ENCODE measurements around the gene KCNQ1OT1.

KCNQ1OT1 gene

DNA sequence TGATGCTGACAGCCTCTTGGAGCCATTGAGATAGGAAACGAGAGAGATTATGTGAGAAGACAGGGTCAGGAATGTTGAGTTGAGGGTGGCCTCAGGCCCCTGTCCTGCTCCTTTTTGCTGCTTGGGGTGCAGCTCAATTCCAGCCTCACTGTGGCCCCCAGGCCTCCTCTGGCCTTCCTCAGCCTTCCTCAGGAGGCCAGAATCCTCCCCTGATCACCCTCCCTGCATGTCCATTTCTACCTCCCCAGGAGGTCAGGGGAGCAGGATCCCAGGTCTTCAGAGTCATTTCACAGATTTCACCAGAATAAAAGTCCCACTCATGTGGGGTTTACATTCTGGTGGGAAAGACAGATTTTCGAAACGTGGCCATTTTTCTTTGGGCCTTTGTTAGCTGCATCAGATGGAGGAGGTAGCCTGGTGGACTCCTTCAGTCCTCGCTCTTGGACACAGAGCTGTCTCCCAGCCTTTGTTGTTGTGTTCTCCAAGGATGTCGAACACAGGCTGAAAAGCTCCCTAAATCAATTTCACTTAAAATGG is 2.2 kb upstream of the KCNQ1OT1 start:
- no peak for DNase-seq (ENCODE audit: low read depth)

DNA sequence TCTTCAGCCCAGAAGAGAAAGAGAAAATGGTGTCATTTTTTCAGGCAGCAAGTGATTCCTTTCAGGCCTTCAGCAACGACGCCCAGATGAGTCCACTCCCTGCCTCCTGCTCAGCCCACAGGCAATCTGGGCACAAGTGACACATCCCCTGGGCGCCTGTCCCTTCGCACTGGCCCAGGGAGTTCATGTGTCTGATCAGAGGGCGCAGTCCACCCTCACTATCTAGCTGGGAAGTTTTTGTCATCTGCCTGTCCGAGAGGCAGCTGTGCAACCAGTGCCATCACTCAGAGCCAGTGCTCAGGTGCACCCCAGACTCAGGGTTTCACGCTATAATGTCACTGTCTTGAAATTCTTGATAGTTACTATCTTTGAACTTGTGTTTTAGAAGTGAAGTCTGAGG is 1.4 kb upstream of the KCNQ1OT1 start:
- DNase-seq (ENCODE audit: low read depth): no peak

DNA sequence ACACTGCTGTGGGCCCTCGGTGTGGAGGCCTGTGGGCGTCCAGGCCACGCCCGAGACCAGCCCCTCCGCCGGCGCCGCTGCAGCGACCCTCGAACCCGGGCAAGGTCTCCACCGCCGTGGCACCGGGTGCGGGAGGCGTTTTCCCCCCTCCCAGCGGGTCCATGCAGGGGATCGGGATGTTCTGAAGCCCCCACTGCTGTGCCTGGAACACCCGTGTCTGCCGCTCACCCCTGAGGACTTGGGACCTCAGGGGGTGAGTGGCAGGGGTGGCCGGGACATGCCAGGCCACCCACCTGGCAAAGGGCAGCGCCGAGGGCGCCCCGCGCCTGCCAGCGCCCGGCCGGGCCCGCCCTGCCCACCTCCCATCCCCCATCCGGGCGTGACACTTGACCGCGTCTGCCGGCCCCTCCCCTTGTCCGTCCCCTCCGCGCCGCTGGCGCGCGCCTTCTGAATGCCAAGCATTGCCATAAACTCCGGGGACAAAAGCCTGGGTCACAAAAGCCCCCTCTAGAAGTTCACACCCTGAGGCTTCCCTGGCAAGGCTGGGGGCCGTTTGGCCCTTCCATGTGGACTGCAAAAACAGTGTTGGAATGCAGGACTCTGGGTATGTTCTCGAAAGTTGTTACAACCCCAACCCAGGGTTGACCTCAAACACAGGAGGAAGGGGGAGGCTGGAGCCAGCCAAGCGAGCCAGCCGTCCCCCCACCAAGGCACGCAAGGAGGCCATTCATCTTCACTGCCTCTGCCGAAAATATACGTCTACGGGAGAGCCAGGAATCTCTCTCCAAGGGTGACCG is 819 bp upstream of the KCNQ1OT1 start:
- no peak for DNase-seq (ENCODE audit: low read depth)

DNA sequence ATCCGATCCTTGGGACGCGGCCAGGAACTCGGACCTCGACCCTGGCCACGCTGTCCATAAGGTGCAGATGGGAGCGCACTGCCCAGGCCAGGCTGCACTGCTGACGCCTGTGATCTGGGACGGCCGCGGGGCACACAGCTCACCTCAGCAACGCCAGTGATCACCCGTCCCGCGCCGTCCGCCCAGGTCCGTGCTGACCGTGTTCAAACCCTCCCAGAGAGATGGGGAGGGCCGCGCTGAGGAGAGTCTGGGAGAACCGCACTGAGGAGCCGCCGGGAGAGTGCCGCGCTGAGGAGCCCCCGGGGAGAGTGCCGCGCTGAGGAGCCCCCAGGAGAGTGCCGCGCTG is 636 bp downstream of the KCNQ1OT1 start:
- no peak for DNase-seq (ENCODE audit: low read depth)

DNA sequence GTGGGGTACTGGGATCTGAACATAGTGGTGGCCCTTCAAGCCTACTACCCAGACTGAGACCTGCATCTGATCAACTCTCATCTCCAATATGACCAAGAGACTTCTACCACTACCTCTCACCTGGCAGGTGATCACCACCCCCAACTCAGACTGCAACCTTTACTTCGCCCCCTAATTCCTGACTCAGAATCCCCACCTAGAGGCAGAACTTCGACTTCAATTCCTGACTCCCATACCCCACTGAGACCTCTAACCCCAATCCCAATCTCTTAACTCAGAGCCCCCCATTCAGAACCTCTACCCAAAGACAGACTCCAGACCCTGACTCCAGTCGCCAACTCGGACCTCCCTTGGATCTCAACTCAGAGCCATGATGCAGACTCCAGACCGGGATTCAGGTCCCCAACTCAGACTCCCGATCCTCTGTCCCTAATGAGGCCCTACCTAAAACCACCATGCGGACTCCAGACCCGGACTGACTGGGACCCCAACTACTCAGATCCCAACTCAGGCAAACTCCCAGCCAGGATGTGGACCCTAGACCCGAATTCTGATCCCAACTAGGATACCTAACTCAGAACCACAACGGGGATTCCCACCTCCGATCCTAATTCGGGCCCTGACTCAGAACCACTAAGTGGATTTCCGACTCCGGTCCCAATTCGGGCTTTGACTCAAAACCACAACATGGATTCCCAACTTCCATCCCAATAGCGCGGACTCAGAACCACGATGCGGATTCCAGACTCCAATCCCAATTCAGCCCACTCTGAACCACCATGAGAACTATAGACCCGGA is 1.2 kb downstream of the KCNQ1OT1 start:
- DNase-seq (ENCODE audit: low read depth): no peak

DNA sequence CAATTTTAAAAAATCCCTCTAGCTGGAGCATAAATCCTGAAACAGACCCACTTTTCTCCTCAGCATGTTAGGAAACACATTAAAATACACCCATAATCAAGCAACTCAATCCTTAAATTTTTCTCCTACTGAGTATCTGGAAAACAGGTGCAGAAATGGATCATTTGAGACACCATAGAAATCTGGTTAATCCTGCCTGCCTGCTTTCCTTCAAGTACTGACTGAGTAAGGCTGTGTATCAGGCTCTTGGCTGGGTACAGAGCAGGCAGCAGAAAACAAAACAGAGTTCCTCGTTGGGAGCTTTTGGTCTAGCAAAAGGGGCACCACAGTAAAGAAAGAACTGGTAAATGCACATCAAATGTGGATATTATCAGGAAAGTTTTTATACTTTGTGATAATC is 1.9 kb downstream of the KCNQ1OT1 start:
- no peak for DNase-seq (ENCODE audit: low read depth)

DNA sequence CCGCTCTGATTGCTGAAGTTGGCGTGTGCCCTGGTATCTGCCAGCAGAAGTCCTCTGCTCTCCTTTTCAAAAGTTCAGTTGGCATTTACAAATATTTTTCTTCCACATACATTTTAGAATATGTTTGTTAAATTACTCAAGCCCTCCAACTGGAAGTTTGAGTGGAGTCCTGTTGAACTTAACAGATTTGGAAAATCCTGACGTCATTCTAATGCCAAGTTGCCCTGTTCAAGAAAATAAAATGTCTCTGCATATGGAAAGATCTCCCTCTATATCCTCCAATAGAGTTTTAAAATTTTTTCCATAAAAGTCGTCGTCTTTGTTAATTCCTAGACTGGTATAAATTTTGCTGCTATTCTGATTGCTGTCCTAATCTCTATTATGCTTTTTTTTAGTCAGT is 3.3 kb downstream of the KCNQ1OT1 start:
- DNase-seq (ENCODE audit: low read depth): no peak

DNA sequence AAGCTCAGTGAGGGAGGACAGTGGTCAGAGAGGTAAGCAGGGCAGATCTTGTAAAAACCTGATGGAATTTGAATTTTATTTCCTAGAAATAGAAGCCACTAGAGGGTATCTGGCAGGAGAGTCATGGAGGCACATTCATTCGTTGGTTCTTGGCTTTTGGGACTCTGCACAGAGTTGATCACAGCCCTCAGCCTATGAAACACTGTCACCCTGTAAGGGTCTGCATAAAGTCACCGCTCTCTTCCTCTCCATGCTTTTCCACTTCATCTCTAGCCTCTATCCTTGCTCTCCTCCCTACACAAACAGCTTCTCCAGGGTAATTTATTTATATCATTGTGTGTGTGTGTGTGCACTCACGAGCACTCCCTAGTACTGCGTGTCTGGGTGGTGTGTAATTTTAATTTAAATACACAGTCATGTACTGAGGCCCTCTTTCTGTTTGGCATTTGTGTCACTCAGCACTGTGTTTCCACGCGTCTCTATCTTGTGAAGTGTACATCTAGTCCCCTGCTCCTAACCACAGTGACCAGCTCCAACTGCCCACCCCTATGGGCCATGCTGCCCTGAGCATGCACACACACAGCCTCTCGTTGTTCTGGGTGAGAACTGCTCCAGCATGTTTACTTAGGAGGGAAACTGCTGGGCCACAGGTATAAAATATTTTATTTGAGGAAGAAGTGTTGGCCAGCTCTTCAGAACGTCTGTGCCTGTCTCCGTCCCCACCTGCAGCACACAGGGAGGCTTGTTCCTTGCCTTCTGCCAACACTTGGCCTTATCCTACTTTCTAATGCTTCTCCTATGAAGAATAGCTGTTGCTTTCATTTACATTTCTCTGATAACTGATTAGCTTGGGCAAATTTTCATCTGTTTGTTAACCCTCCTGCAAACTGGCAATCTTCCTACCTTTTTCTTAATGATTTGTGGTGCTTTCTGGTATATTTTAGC is 4.5 kb downstream of the KCNQ1OT1 start:
- DNase-seq (ENCODE audit: low read depth): no peak

DNA sequence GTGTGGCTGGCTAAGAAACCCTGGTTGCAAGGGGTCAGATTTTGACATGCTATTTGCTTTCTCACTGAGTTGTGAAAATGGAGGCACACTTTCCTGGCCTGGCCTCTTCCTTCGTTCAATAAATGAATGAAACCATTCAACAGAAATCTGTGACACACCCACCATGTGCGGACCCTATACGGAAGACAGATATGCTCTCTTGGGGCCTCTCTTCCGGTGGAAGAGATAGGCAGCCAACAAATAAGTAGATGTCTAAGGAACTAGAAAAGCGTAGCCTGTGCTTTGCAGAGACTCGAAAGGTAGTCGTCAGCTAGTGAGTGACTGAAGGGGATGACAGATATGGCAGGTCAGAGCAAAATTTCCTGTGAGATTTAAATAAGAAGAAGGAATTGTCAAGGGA is 5.3 kb downstream of the KCNQ1OT1 start:
- no peak for DNase-seq (ENCODE audit: low read depth)

DNA sequence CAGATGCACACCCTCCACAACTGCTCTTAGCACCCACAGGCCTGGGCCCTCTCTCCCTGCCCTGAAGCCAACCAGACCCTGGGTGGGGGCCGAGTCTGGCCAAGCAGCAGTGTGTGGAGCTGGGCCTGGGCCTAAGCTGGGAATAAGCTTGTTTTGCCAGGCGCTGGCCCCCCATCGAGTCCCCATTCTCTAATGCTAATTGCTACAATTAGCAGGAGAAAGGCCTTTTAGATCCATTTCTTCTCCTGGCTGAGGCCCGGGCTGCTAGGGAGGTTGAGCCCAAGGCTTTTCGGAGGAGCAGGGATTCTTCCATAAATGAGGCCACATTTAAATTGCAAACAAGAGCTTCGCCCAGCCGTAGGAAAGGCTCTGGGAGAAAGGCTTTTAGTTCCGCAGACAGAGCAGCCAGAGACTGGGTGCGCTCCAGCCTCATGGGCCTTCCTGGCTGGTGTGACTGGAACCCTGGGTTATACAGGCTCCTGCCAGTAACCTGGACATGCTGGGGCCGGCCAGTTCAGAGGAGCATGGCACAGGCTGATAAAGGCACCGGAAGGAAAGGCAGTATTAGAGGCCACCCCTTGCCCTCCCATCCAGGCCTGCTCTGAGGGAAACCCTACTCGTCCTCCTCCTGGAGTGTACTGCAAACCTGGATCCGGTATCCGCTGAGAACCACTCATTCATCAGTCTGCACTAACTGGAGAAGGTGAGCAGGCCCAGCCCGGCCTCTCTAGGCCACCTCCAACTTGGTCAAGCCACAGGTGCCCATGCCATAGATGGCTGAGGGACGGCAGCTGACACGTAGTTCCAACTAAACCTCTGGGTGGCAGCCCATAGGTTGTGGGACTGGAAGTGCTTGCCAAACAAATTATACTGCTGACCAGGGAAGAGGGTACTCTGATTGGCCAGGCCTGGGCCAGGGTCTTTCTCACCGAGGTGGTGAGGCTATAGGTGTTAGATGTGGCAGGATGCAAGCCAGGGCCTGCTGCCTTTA is 6.2 kb downstream of the KCNQ1OT1 start:
- DNase-seq (ENCODE audit: low read depth): no peak

DNA sequence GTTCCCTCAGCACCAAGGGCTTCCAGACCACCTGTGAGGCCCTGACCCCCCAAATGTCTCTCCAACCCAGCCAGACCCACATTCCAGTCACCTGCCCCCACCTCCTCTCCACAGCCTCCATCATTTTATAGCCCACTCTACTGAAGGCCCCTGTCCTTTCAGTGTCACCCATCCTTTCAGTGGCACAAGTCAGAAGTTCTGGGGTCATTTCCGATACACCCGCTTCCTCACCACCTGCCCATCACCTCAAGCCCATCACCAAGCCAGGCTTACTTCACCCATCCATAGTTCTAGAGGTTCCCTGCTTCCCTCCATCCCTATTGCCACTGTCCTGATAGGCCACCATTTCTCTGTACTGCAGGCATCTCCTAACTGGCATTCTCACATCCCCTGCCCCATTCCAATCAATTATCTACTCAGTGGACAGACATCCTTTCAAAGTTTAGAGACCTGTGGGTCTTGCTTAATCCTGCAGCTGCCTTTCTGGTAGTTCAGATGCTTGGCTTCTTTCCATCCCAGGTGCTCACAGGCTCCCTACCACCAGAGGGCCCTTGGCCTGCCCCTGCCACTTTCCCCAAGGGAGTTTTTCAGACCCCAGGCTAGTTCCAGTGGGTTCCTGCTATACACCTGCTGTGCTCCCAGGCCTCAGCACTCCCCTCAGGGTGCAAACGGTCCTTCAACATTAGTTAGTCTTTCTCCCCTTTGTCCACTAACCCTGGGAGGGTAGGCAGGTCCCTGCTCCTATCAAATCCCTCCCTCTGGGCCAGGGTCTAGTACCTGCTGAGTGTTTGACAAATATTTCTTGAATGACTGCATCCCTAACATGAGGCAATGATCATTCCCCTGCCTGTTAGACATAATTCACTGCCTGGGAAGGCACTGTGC is 7.6 kb downstream of the KCNQ1OT1 start:
- DNase-seq (ENCODE audit: low read depth): no peak

DNA sequence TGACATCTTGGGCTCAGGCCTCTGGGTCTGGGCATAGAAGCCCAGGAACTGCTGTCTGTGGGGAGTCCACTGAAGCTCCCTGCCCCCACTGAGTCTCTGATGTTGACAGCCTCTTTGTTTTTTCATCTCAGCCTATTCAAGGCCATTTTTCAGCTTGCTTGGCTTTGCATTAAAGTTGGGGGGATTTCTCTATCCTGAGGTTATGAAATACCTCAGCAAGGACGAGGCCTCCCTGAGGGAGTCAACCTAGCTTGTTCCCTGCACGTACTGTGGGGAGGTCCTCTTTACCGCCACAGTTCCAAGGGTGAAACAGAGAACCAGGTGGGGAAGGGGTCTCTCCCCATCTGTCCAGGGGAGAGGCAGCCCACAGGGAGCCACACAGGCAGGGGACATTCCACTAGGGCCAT is 8.4 kb downstream of the KCNQ1OT1 start:
- no peak for DNase-seq (ENCODE audit: low read depth)

DNA sequence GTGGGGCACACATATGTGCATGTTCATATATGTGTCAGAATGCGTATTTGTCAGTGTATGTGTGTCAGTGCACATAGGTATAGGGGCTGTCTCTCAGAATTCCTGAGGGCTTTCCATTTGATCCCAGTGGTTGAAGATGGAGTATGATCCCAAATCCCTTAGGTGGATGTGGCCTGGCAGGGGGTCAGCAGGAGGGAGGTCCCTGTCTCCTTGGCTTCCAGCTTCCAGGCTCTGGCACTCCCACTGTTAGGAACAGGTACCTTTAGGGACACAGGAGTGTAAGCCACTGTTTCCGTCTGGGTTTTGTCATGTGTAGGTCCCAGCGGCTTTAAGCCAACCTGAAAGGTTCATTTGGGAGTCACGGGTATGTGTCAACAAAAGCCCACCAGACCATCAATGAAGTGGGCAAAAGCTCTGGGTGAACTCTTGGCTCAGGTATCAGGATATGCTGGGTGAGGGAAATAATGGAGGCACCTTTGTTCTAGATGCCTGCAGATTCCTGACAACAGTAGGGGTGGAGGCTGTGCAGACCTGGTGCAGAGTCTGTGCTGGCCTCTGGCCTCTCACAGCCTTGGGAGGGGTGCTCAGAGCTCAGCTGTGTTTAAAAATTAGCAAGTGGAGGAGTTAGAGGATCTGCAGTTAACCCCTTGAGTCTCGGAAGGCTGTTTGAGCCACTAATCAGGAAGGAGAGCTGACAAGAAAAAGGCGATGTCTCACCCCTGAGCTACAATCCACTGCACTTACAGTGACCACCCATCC is 9.0 kb downstream of the KCNQ1OT1 start:
- DNase-seq (ENCODE audit: low read depth): no peak

DNA sequence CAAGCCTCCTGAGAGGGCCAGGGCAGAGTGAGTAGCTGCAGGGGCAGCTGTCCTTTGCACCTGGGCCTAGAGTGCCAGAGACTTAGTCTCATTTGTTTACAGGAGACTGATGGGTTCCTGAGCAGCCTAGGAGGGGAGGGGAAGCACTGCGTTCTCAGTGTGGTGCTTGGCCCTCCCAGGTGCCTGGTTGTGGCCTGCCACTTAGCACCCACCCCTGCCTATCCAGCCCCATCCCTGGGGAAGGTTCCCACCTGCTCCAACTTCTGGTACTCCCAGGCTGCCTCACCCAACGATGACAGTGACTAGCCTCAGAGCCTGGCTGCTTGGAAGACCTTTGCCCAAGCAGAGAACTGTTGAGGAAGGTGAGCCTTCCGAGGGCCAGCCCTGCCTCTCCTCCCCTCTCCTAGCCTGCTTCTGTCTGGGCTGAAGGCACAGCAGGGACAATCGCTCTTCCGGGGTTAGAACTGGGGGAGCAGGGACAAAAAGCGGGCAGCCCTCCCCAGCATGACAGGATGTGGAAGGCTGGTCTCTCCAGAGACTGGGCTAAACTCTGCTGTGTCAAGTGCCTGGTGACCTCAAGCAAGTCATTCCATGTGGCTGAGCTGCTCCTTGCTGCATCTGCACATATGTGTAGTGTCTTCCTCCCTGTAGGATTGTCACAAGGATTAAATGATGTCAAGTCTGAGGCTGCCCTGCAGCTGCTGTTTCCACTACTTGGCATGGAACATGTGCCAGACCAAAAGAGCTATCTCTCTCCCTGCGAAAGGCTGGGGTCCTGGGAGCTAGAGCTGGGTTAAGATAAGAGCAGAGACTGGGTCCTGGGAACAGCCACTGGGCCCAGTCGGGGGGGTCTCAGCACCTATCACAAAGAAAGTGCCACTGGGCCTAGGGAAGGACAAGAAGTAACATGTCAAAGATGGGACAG is 9.9 kb downstream of the KCNQ1OT1 start:
- no peak for DNase-seq (ENCODE audit: low read depth)

DNA sequence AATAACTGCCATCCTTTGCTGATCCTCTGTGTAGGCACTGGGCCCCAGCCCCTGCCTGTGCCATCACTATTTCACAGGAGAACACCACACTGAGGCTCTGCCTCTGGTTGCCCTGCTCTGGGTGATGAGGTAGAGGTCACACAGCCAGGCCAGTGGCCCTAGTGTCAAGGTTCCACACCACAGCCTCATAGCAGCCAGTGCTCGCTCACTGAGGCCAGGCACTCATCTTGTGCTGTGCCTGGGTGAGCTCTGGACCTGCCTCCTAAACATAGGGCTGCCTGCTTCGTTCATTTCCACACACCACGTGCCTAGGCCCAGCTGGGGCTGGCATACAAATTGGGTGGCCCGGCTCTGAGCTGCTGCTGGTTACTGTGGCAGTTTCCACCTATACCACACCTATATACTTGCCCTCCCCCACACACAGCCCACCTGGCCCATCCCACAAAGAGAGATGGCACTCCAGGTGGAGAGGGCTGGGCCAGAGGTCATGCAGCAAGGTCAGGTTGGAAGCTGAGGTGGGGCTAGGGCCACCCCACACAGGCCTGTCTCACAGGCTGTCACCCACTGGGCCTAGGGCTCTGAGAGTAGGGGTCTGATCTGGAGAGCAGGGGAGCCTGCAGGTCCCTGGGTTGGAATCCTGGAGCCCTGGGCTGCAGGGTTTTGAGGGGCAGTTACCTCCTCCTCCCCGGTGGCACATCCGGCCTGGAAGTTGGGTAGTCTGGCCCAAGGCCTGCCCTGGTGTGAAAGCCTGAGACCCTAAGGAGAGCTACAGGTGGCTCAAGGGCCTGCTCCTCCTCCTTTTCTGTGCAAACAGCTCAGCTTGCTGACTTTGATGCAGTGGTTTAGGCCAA is 11.2 kb downstream of the KCNQ1OT1 start:
- DNase-seq (ENCODE audit: low read depth): no peak

DNA sequence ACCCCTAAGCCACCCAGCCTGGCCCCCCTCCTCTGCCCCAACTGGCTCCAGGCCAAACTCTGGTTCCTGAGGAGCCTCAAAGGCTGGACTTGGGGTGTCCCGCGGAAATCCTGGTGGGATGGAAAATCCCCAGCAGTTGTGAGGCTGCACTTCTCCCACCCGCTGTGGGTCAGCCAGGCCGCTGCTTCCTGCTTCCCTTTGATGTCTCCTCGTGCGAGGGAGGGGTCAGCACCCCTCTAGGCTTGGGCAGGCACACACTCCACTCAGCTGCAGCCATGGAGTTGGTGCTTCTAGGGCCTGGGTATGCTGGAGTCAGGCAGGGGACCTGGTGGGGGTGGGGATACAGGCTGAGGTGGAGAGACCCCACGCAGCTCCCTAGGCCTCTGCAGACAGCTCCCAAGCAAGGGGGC is 12.0 kb downstream of the KCNQ1OT1 start:
- DNase-seq (ENCODE audit: low read depth): no peak

DNA sequence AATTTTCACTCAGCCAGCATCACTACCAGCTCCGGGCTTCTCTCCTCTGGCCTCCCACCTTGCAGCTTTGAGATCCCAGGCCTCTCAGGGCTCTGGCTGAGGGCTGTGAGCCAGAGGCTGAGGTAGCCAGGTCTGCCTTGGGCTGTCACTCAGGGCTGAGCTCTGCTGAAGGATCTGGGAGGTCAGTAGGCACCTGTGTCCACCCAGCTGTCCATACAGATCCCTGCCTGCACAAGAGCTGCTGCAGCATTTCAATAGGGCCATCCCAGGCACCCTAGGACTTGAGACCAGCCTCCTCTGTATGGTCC is 12.6 kb downstream of the KCNQ1OT1 start:
- no peak for DNase-seq (ENCODE audit: low read depth)

All from fibroblast of the conjunctiva (primary cell).